Stimulated activated CD4-positive, alpha-beta T cell treated with anti-CD3 and anti-CD28 coated beads, Interleukin-4, amount 100 ng/mL, for 48 hours (primary cell): Measurements from ENCODE around the gene FAM111A.

Experiments
- DNase-seq, 2 donors: peaks; one replicate each; pipeline ENCODE4 v3.0.0-alpha.2; 2020; ENCODE audit warnings: low read depth in 2 of 2

Gene FAM111A

DNA sequence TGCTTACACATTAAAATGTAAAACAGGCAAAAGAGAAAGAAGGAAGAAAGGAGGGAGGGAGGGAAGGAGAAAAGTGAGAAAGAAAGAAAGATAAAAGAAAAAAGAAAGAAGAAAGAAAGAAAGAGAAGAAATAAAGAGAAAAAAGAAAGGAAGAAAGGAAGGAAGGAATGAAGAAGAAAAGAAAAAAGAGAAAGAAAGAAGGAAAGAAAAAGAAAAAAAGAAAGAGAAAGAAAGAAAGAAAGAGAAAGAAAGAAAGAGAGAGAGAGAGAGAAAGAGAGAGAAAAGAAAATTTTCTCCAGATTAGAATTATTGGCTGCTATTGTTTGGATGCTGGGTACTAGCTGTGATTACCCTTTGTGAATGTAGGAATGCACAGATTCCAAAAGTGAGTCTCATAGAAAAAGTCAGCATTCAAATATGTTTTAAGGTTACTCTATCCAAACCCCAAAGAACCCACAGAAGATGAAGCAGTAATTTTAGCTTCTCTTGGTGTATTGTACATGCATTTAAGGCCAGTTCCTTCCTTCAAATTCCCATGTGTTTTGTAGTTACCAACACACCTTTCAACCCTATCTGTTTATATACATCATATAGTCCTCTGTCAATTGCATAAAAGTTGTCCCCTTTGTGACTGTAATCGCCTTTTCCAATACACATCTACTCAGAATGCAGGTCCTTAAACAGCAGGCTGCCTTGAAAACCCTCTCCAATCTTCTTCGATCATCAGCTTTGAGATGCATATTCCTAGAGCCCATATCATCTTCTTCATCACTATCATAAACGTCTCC, 789 bp upstream of the FAM111A start:
- DNase-seq = no peak

- DNase-seq = no peak
Observed at GRCh38 chr11:59144096-59144495, 1.4 kb downstream of the FAM111A start.

DNA sequence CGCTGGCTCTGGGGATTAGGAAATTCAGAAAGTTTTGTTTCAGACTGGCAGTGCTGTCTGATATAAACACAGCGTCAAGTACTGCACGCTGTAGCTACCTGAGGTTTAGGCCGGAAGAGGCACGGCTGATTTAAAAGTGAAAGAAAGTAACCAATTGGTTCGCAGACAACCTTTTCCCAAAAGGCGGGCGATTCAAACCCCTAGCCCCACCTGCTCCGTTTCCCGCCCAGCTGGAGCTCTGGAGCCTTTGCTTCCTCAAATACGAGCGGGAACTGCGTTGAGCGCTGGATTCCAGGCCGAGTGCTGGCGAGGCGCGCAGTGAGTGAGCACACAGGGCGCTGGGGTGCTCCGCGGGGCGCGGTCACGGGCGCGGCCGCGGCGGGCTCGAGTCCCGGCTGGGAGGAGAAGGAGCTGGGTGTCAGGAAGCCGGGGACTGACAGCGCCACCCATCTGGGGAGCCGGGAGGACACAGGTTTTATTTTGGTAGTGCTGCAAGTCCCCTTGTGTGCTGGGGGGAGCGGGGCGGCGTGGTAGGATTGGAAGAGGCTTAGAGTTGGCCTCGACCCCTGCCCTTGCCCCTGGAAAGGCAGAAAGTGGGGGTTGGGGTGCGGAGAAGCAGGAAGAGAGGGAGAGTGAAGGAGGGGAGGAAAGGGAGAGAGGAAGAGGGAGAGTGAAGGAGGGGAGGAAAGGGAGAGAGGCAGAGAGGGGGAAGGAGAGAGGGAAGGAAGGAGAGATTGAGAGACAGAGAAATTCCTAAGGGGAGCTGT, 2.1 kb downstream of the FAM111A start:
- DNase-seq = peak; percentile 56 to 76

- DNase-seq = no peak
Observed at GRCh38 chr11:59145534-59145933, 2.9 kb downstream of the FAM111A start.

DNA sequence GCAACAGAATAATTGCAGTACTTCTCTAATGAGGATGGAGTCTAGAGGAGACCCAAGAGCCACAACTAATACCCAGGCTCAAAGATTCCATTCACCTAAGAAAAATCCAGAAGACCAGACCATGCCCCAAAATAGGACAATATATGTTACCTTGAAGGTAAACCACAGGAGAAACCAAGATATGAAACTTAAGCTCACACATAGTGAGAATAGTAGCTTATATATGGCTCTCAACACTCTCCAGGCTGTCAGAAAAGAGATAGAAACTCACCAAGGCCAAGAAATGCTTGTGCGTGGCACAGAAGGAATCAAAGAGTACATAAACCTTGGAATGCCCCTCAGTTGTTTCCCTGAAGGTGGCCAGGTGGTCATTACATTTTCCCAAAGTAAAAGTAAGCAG, 9.1 kb downstream of the FAM111A start:
- no peak for DNase-seq

DNA sequence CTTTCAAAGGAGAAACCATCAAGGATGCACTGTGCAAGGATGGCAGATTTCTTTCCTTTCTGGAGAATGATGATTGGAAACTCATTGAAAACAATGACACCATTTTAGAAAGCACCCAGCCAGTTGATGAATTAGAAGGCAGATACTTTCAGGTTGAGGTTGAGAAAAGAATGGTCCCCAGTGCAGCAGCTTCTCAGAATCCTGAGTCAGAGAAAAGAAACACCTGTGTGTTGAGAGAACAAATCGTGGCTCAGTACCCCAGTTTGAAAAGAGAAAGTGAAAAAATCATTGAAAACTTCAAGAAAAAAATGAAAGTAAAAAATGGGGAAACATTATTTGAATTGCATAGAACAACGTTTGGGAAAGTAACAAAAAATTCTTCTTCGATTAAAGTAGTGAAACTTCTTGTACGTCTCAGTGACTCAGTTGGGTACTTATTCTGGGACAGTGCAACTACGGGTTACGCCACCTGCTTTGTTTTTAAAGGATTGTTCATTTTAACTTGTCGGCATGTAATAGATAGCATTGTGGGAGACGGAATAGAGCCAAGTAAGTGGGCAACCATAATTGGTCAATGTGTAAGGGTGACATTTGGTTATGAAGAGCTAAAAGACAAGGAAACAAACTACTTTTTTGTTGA, 9.8 kb downstream of the FAM111A start:
- DNase-seq = no peak

- no peak for DNase-seq
Observed at GRCh38 chr11:59154610-59155009, 12.0 kb downstream of the FAM111A start.

DNA sequence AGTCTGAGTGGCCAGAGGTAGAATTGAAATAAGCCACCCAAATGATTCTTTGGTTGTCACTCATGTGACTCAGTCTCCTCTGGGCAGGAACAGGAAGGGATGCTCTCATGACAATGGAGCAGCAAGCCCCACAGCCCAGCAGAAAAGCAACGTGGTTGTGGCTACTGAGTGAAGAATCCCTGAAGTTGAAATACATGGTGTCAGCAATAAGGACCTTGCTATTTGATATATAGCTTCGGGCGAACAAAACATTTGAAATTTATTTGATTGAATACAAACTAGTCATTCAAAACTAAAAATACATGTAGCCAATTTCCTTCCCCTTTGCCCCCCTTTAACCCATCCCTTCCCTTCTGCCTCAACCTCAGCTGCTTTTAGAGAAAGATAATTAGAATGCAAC, 14.8 kb downstream of the FAM111A start:
- no peak for DNase-seq

GRCh38 chr11:59158206-59159068, 15.8 kb downstream of the FAM111A start:
- no peak for DNase-seq

DNA sequence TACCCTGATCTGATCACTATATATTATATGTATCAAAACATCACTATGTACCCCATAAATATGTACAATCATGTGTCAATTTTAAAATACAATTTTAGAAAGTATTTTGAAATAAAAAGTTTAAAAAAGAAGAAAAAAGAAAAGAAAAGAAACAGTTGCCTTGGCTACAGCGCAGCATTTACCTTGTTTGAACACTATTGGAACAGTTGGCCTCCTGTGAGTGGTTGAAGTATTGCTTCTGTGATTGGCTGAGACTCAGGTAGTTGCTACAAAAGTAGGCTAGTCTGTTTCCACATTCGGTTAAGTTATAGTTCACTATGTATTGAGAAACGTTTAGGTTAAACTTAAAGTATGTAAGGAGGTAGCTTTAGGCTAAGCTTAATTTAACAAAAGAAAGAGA, 21.4 kb downstream of the FAM111A start:
- no peak for DNase-seq

DNA sequence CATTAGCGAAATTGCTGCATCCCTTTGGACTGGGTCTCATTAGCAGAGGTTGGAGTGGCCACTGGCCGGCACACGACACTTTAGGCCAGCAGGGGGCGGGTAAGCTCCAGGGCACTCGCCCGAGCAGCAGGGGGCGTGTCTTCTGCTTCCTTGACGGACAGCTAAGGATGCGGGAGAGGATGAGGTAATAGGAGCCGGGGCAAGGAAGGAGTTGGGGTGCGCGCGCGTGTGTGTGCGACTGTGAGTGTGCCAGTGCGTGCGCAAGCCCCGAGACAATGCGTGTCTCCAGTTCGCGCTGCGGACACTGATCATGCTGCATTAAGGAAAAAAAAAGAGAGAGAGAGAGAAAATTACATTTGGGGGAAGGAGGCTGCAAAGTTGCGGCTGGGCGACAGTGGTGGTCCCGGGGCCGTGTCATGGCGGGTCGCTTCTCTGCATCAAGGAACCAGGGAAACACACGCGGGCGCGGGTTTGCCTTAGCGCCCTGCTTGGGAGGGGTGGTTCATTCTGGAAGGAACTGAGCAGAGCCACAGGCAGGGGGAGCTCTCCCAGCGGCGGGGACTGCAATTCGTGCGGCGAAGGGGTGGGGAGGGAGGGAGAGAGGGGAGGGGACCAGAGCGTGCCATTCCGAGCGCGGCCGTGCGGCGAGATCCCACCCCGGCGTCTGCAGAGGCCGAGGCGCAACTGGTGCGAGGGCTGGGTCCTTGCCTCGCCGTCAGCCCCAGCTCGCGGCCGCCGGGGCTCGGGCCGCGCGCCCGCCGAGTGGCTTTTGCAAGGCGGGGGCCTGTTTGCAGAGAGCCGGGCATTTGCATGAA, 29.1 kb downstream of the FAM111A start, which contains the start of gene DTX4:
Gene DTX4 (plus strand): TSS at position 625 of the 815 bp plus-strand sequence. CDS start 464 bp downstream, outside the sequence.
- DNase-seq = peak; percentile 88 to 91

DNA sequence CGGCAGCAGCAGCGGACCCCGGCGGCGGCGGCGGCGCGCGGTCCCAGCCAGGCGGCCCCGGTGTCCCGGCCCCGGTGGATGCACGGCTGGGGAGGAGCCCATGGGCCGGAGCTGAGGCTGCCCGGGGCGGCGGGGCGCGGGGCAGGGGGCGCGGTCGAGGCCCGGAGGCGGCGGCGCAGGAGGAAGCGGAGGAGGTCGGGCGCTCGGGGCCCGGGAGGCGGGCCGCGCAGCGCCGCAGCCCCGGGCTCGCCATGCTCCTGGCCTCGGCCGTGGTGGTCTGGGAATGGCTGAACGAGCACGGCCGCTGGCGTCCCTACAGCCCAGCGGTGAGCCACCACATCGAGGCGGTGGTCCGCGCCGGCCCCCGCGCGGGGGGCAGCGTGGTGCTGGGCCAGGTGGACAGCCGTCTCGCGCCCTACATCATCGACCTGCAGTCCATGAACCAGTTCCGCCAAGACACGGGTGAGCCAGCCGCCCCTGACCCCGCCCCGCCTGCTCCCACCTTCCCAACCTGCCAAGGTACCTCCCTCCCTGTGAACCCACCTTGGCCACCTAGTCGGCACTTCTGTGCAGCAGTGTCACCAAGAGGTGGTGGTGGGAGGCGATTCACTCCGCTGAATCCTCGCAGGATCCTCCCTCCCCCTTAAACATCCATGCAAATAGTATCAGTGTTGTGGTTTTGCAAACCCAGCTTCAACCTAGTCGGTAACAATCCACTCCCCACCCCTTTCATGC, 29.9 kb downstream of the FAM111A start:
- no peak for DNase-seq

DNA sequence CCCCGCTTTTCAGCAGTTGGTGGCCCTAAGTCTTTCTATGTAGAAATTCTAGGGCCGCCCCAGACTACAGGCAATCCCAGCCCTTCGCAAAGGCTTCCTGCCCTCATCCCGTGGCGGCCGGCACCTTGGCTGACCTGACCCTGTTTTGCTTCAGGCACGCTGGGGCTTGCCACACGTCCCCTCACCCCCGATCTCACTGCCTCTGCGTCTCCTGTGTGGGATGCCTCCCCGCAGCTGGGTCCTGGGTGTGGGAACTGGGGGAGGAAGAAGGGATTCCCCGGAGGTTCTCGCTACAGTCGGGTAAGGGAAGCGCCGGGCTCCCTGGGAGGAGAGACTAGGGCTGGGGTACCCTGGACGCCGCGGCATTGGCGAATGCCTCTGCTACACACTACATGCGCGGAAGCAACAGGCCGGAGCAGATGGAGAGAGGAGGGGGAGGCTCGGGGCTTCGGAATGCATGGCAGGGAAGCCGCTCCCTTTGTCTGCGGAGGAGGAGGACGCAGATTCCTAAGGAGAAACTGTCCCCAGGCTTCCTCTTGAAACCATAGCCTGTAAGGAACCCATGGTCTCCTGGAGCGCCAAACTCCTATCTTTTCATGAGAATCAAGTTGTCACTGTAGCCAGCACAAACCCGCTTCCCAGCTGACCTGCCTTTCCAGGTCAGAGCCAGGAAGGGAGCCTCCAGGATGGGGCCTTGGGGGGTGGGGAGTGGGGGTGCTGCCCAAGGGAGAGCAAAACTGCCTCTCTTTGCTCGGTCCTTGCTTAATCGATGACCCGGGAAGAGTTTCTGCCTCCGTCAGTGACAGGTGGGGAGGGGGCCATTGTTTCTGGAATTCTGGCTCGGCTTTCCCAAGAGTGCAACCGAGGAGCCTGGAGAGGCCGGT, 30.7 kb downstream of the FAM111A start:
- DNase-seq = no peak

GRCh38 chr11:59173964-59174663, 31.5 kb downstream of the FAM111A start:
- DNase-seq = no peak

GRCh38 chr11:59174664-59175033, 32.0 kb downstream of the FAM111A start:
- no peak for DNase-seq

DNA sequence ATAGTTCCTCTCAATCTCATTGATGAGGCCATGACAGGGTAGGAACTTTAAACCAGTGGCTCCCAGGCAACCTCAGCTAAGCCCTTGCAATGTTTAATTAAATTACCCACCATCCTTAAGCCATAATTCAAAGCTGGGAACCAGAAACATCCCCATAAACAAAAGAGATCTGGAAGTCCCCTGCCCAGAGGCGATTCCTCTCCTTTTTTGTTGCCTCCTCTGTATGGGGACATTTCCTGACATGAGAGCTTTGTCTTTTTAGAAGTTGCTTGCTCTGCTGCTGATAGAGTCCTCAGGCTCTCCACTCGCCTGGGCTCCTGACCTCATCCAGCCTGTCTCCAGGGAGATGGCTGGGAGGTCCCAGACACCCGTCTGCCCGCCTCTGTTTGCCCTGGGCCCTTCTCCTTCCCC, 32.4 kb downstream of the FAM111A start:
- no peak for DNase-seq

GRCh38 chr11:59176330-59176729, 33.7 kb downstream of the FAM111A start:
- DNase-seq = no peak

GRCh38 chr11:59178402-59178801, 35.7 kb downstream of the FAM111A start:
- no peak for DNase-seq
